GM18505 (cell line): ENCODE measurements around the gene CDH4.
"Not testable (repeated sequence)": the region's sequence is repeated elsewhere in the genome, so short reads cannot be mapped to it uniquely, and the experiment has no call there.

Source experiments
- ATAC-seq: cut with Tn5 transposase; IDR thresholded peaks from one replicate; pipeline ENCODE4 v1.9.1; 2021; ENCODE audit not compliant: unreplicated experiment
- POLR2A ChIP-seq: IDR thresholded peaks from 4 replicates; pipeline ENCODE4 v1.6.1; 2011; ENCODE audit warnings: borderline replicate concordance; ENCODE audit not compliant: insufficient read depth, insufficient read length; ENCODE audit errors: extremely low read depth

Gene CDH4

GRCh38 chr20:61455508-61456215, 203.6 kb downstream of the CDH4 start:
- no peak for TF ChIP-seq POLR2A

GRCh38 chr20:61457725-61458124, 205.7 kb downstream of the CDH4 start:
- no peak for ATAC-seq
- TF ChIP-seq POLR2A = no peak

More at GRCh38 chr20:61455508-61456215, 203.6 kb downstream of the CDH4 start:
- no peak for ATAC-seq

GRCh38 chr20:61458146-61458746, 206.2 kb downstream of the CDH4 start:
- TF ChIP-seq POLR2A = no peak
- ATAC-seq = no peak

- ATAC-seq = no peak
- no peak for TF ChIP-seq POLR2A
Measured at GRCh38 chr20:61459266-61459665, 207.2 kb downstream of the CDH4 start.

GRCh38 chr20:61459705-61460104, 207.6 kb downstream of the CDH4 start:
- no peak for TF ChIP-seq POLR2A
- ATAC-seq = no peak

- TF ChIP-seq POLR2A = no peak
- ATAC-seq = no peak
Measured at GRCh38 chr20:61460261-61461052, 208.4 kb downstream of the CDH4 start.

- no peak for TF ChIP-seq POLR2A
- no peak for ATAC-seq
Measured at GRCh38 chr20:61461461-61461860, 209.4 kb downstream of the CDH4 start.

GRCh38 chr20:61464307-61465303, 212.5 kb downstream of the CDH4 start:
- no peak for TF ChIP-seq POLR2A
- ATAC-seq = no peak

- no peak for ATAC-seq
- no peak for TF ChIP-seq POLR2A
Measured at GRCh38 chr20:61475729-61476128, 223.7 kb downstream of the CDH4 start.

GRCh38 chr20:61476956-61477355, 224.9 kb downstream of the CDH4 start:
- TF ChIP-seq POLR2A = no peak
- no peak for ATAC-seq

- no peak for ATAC-seq
- TF ChIP-seq POLR2A = no peak
Measured at GRCh38 chr20:61477451-61477861, 225.4 kb downstream of the CDH4 start.

GRCh38 chr20:61478094-61478493, 226.0 kb downstream of the CDH4 start:
- no peak for ATAC-seq
- TF ChIP-seq POLR2A = no peak

- no peak for TF ChIP-seq POLR2A
- no peak for ATAC-seq
Measured at GRCh38 chr20:61478611-61479305, 226.7 kb downstream of the CDH4 start.

GRCh38 chr20:61479433-61479832, 227.4 kb downstream of the CDH4 start:
- ATAC-seq = not testable (repeated sequence)
